GM19324 (cell line): Measurements from ENCODE around the gene PROX1.

Experiments
- ATAC-seq: cut with Tn5 transposase; IDR thresholded peaks from one replicate; pipeline ENCODE4 v1.9.1; 2021; ENCODE audit warnings: mild to moderate bottlenecking, moderate library complexity; ENCODE audit not compliant: unreplicated experiment, low FRiP score

The PROX1 gene

GRCh38 chr1:213979751-213980586 lies 7.8 kb upstream of the PROX1 start:
- no peak for ATAC-seq

DNA sequence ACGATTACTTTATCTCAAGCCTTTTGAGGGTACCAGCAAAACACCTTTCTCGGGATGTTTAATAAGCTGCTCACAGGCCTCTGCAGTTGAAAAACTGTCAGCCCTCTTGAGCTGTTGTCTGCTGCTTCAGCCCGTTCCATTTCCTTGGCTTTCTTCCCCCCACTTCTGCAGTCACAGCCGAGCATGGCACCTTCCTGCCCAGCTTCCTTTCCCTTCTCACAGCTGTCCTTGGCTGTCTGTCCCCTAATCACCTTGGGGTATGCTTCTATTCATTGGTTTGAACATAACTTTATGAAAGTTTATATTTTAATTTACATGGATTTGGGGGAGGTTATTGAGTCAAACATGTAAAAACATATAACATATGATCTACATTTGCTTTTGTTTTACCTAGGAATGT lies 6.9 kb upstream of the PROX1 start:
- ATAC-seq = no peak

GRCh38 chr1:213982289-213982671 lies 5.5 kb upstream of the PROX1 start:
- no peak for ATAC-seq

GRCh38 chr1:213982672-213983492 lies 4.9 kb upstream of the PROX1 start:
- ATAC-seq = no peak

- ATAC-seq = no peak
Measured at GRCh38 chr1:213983493-213984386, 4.0 kb upstream of the PROX1 start.

GRCh38 chr1:213984387-213985208 lies 3.2 kb upstream of the PROX1 start:
- no peak for ATAC-seq

DNA sequence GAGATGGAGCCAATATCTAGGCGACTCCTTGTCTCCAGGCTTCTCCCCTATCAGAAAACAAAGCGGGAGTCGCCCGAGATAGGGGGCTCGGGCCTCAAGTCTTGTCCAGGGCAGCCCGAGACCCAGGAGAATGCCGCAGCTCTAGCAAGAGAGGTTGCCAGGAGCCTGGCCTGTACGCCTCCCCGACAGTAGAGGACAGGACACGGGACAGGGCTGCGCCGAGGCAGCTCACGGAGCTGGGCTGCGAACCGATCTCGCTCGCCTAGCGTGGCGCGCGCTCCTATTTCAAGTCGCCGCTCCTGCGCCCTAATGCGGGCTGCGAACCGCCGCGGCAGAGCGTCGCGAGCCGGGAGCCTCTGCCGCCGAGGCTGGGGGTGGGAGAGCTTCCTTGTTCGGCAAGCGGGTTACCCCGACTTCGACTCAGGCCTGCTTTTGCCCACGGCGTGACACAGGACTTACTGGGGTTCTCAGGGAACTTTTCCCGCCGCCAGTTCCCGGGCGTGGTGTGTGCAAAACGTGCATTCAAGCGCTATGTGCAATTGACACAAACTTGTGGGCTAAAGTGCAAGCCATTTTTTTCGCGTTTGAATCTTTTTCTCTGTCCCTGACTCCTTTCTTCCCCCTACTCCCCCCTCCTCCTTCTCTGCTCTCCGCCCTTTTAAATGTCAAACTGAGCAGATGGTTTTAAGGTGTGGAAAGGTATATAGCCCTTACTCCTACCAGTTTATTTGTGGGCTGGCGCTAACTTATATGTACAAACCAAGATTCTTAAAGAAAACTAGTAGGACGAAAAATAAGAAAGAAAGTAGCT lies 2.4 kb upstream of the PROX1 start:
- ATAC-seq = no peak

DNA sequence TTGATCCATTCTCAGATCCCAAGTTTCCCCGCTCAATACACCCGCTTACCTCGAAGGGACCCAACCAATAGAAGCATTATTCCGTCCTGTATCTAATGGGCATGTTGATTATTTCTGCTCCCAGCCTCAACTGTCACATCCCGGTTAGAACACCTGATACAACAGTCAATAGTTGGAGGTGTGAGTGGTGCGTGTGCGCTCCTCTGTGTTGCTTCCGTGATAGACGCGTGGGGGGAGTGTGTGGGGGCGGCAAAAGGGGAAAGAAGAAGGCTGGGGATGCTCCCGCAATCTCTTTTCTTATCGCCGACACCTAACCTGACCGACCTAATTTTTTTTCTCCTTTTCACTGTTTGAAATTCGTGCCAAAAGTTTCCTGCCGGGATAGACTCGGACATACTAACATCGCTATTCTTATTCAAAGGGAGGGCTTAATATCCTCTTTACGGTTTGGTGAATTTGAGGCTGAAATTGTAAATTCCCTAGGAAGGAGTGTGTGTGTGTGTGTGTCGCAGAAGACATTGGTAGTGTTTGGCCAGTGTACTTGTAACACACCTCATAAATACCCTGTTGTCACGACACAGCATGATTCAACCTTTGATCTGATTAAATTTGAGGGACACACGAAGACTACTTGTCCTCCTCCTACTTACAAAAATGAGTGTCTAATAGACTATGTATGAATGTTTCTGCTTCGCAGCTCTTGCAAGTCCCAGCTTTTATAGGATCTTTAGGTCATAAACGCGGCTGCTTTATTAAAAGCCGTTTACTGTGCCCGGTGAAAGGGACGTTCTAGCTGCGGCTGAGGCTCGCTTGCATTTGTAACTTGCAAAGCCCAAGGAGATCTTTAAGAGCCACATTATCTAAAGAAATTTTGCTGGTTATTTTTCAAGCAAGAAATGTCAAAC lies 1.5 kb upstream of the PROX1 start:
- ATAC-seq = no peak

- ATAC-seq = no peak
Measured at GRCh38 chr1:213986925-213987250, 885 bp upstream of the PROX1 start.

DNA sequence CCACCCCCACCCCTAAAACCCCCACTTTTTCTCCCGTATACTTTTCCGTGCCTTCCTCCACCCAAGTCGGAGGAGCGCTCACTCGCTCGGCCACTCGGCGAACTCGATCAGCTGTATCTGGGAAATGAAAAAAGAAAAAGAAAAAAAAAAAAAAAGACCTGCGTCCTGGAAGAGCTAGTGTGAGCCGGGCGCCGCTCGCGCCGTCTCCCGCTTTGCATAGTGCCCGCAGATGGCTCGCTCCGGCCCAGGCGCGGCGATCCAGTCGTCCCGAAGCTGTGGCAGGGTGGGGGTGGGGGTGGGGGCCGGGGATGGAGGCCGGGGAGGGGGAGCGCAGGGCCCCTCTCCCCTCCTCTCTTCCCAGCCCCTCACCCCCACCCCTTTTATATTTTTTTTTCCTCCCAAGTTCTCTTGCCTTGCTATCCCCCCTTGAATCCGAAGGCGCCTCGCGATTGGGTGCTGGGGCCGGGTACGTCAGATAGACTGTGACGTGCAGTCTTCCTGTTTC lies 299 bp upstream of the PROX1 start:
- peak; percentile 44 for ATAC-seq

GRCh38 chr1:213988507-213989001 lies 781 bp downstream of the PROX1 start:
- ATAC-seq = no peak

GRCh38 chr1:213989002-213989855 lies 1.5 kb downstream of the PROX1 start:
- ATAC-seq = no peak

DNA sequence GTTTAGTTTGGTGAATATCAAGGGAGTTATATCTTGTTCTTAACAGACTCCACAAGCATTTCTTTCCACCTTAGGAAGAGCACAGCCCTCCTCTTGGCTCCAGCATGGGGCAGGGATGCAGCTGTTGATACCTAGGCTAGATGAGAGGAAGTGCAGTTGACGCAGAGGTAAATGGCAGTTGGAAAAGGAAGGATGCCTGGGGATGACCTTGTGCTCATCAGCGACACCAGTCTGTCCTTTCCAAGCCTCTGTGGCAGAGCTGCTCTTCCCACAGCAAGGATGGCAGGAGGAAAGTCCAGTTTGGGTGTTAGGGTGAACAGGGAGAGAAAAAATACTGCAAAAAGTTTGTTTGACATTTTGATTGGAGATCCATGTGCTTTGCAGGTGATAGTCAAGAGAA lies 6.2 kb downstream of the PROX1 start:
- ATAC-seq = no peak

DNA sequence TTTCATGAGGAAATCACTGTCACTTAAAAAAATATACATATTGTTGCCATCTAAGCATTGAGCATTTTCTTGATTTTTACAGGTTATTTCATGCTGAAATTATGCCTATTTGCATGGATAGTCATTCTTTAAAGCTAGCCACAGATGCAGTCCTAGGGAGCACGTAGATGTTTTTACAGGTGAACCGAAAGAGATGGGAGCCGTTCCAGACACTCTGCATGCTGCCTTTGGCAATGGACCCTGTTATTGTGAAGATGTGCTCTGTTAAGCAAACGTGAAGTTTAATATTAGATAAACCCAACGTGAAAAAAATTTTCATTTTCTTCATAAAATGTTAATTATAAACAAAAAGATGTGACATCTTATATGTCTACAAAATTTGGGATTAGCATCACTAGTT lies 7.1 kb downstream of the PROX1 start:
- no peak for ATAC-seq

- ATAC-seq = no peak
Measured at GRCh38 chr1:213995603-213996002, 7.8 kb downstream of the PROX1 start.

DNA sequence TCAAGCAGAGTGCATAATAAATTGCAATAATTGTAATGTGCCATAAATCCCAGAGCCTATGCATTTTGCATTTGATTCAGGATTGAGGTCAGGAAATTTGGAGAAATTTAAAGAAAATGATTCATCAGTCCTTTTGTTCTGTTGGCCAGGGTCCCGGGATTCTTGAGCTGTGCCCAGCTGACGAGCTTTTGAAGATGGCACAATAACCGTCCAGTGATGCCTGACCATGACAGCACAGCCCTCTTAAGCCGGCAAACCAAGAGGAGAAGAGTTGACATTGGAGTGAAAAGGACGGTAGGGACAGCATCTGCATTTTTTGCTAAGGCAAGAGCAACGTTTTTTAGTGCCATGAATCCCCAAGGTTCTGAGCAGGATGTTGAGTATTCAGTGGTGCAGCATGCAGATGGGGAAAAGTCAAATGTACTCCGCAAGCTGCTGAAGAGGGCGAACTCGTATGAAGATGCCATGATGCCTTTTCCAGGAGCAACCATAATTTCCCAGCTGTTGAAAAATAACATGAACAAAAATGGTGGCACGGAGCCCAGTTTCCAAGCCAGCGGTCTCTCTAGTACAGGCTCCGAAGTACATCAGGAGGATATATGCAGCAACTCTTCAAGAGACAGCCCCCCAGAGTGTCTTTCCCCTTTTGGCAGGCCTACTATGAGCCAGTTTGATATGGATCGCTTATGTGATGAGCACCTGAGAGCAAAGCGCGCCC lies 8.7 kb downstream of the PROX1 start:
- no peak for ATAC-seq
